Peyer's patch (tissue), 4 donors: ENCODE data around the gene IGF1R. TPM values are rescaled to one million over a fixed set of nuclear protein-coding genes. Genes with fewer than 3 reads are reported as not detected.

Experiments
- DNase-seq, 3 donors: peaks; one replicate each; pipeline ENCODE4 v3.0.0-alpha.2; 2017 to 2019
- H3K27ac ChIP-seq, 4 donors: fragments of 200-600 bp; sonication (generic); one replicate each; pipeline ENCODE4 v1.5.1; 2016 to 2019
- H3K27me3 ChIP-seq, 2 donors: fragments of 200-600 bp; sonication (generic); one replicate each; pipeline ENCODE4 v1.5.1; 2019
- H3K36me3 ChIP-seq, 3 donors: fragments of 200-600 bp; sonication (generic); one replicate each; pipeline ENCODE4 v1.5.1; 2016 to 2019
- H3K4me1 ChIP-seq, 4 donors: fragments of 200-600 bp; sonication (generic); one replicate each; pipeline ENCODE4 v1.5.1; 2016 to 2019
- H3K4me3 ChIP-seq, 4 donors: fragments of 200-600 bp; sonication (generic); 1 replicate in 3 of 4; 2 replicates in 1 of 4; pipeline ENCODE4 v1.5.1; 2016 to 2019; ENCODE audit warnings: mild to moderate bottlenecking in 1 of 4
- H3K9me3 ChIP-seq, 4 donors: fragments of 200-600 bp; sonication (generic); one replicate each; pipeline ENCODE4 v1.5.1; 2016 to 2019; ENCODE audit warnings: mild to moderate bottlenecking in 1 of 4
- CTCF ChIP-seq, 6 experiments: fragments of 450-650 bp in 4 of 6; fragments of 200-600 bp in 2 of 6; sonication (generic) in 1 of 6; IDR thresholded peaks; one replicate each; pipeline ENCODE4 v1.5.1; 2017 to 2019; ENCODE audit warnings: antibody characterized with exemption in 6 of 6, mild to moderate bottlenecking in 3 of 6, moderate library complexity in 1 of 6
- POLR2A ChIP-seq, 2 donors: fragments of 450-650 bp; IDR thresholded peaks; one replicate each; pipeline ENCODE4 v1.5.1; 2017; ENCODE audit warnings: antibody characterized with exemption in 2 of 2, mild to moderate bottlenecking in 2 of 2, moderate library complexity in 2 of 2
- total RNA-seq, 4 donors: library from RNA; depleted of rRNA; stranded (reverse); fragments of >200 nt; gene quantifications; one replicate each; pipeline ENCODE4 v1.1.0, GENCODE V29; 2016

IGF1R gene
- total RNA-seq, 4 donors from 2014 or later: 29.6 to 176 (median 88.1) TPM

- DNase-seq: no peak
- no peaks in the 10 kb centered on the region for H3K9me3 ChIP-seq
- no peaks in the 10 kb centered on the region for H3K27me3 ChIP-seq
- TF ChIP-seq CTCF (IDR thresholded peaks at IDR 0.05): no peak
- no peak for TF ChIP-seq POLR2A (IDR thresholded peaks at IDR 0.05)
- H3K36me3 ChIP-seq: no peaks in the 10 kb centered on the region
- H3K4me1 ChIP-seq: peaks cover under 1 to 9% (median 3%) of the 10 kb centered on the region in 4 donors
- no peak overlapping the region for H3K4me3 ChIP-seq
- peak overlapping the region in 1 of 4 donors; percentile 18 for H3K27ac ChIP-seq
Measured at GRCh38 chr15:98856532-98856907, 208.2 kb downstream of the IGF1R start.

- TF ChIP-seq CTCF (IDR thresholded peaks at IDR 0.05): no peak
- TF ChIP-seq POLR2A (IDR thresholded peaks at IDR 0.05): no peak
- Histone ChIP-seq H3K36me3 (no peaks in the 10 kb centered on the region), H3K4me1 (peaks cover 0 to 5% (median 0%) of the 10 kb centered on the region in 4 donors), H3K27me3 (no peaks in the 10 kb centered on the region), H3K27ac (peak overlapping the region in 1 of 4 donors; percentile 19), H3K4me3 (no peak overlapping the region), H3K9me3 (no peaks in the 10 kb centered on the region)
- no peak for DNase-seq
Measured at GRCh38 chr15:98858610-98859023, 210.3 kb downstream of the IGF1R start.

GRCh38 chr15:98859149-98859548 is 210.8 kb downstream of the IGF1R start:
- Histone ChIP-seq H3K9me3 (no peaks in the 10 kb centered on the region), H3K4me3 (no peak overlapping the region), H3K36me3 (no peaks in the 10 kb centered on the region), H3K27ac (no peak overlapping the region), H3K4me1 (peaks cover 0 to 5% (median 0%) of the 10 kb centered on the region in 4 donors), H3K27me3 (no peaks in the 10 kb centered on the region)
- no peak for TF ChIP-seq POLR2A (IDR thresholded peaks at IDR 0.05)
- TF ChIP-seq CTCF (IDR thresholded peaks at IDR 0.05): no peak
- no peak for DNase-seq

- H3K27ac ChIP-seq: no peak overlapping the region
- TF ChIP-seq POLR2A (IDR thresholded peaks at IDR 0.05) (no peak), CTCF (IDR thresholded peaks at IDR 0.05) (no peak)
Measured at GRCh38 chr15:98860281-98861041, 212.1 kb downstream of the IGF1R start.

GRCh38 chr15:98861188-98861587 is 212.8 kb downstream of the IGF1R start:
- DNase-seq: no peak
- no peak for TF ChIP-seq CTCF (IDR thresholded peaks at IDR 0.05)
- TF ChIP-seq POLR2A (IDR thresholded peaks at IDR 0.05): no peak
- H3K4me1 ChIP-seq: peaks cover 0 to 5% (median 0%) of the 10 kb centered on the region in 4 donors
- H3K27ac ChIP-seq: no peak overlapping the region
- no peaks in the 10 kb centered on the region for H3K27me3 ChIP-seq
- no peak overlapping the region for H3K4me3 ChIP-seq
- H3K9me3 ChIP-seq: no peaks in the 10 kb centered on the region
- H3K36me3 ChIP-seq: no peaks in the 10 kb centered on the region

More at GRCh38 chr15:98860281-98861041, 212.1 kb downstream of the IGF1R start:
- no peaks in the 10 kb centered on the region for H3K36me3 ChIP-seq
- no peak overlapping the region for H3K4me3 ChIP-seq
- no peak for DNase-seq
- H3K27me3 ChIP-seq: no peaks in the 10 kb centered on the region
- H3K4me1 ChIP-seq: peaks cover 0 to 5% (median 0%) of the 10 kb centered on the region in 4 donors
- no peaks in the 10 kb centered on the region for H3K9me3 ChIP-seq
